GM12872 (cell line): ENCODE results near the gene SUSD3.

Experiments used
- TF ChIP-seq, protein P1 (sequence below): IDR thresholded peaks from 3 replicates; pipeline ENCODE4 v1.5.1; 2011; ENCODE audit warnings: low read depth, mild to moderate bottlenecking, low read length, moderate library complexity; ENCODE audit not compliant: insufficient read depth

Gene SUSD3

GRCh38 chr9:93123561-93124283 lies 65.2 kb downstream of the SUSD3 start:
- TF ChIP-seq, protein P1, sequence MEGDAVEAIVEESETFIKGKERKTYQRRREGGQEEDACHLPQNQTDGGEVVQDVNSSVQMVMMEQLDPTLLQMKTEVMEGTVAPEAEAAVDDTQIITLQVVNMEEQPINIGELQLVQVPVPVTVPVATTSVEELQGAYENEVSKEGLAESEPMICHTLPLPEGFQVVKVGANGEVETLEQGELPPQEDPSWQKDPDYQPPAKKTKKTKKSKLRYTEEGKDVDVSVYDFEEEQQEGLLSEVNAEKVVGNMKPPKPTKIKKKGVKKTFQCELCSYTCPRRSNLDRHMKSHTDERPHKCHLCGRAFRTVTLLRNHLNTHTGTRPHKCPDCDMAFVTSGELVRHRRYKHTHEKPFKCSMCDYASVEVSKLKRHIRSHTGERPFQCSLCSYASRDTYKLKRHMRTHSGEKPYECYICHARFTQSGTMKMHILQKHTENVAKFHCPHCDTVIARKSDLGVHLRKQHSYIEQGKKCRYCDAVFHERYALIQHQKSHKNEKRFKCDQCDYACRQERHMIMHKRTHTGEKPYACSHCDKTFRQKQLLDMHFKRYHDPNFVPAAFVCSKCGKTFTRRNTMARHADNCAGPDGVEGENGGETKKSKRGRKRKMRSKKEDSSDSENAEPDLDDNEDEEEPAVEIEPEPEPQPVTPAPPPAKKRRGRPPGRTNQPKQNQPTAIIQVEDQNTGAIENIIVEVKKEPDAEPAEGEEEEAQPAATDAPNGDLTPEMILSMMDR, result no peak

DNA sequence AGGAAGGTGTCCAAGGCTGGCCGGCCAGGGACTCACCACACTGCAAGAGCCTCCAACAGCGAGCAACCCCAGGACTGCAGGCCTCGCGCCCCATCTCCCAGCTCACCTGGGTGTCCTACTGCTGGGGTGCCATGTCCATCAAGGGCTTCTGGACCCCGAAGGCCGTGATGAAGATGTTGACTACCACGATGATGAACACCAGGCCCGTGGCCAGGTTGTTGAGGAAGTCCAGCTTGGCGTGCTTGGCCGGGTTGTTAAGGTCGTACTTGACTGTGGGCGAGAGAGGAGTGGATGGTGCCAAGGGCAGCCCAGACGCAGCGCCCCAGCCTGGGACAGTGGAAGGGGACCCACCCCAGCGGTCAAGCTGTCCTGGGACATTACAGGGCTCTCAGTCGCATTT lies 66.3 kb downstream of the SUSD3 start:
- TF ChIP-seq, protein P1, result no peak

- TF ChIP-seq, protein P1, result no peak
These were observed 66.9 kb downstream of the SUSD3 start for GRCh38 chr9:93125331-93125894.

DNA sequence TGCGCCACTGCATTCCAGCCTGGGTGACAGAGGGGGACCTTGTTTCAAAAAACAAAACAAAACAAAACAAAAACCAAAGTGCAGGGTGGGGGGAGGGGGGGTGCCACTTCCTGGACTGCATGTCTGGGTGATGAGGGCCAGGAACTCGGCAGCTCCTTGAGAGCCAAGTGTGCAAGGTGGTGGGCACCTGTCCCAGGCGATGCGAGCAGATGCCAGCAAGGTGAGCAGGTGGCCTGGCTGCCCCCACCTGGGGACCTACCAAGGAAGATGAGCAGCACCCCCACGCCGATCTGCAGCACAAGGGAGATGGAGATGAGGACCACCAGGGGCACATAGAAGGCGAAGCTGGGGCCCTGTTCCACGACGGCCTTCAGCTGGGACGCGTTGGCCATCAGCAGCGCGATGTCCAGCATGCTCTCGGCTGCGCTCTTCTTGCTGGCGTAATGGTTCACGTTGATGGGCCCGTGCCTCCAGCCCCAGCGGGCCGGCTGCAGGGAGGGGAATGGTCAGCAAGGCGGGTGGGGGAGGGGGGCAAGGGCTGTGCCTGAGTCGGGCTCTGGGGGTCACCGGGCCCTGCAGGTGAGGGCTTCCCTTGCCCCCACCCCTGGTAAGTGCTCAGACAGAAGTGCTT lies 67.8 kb downstream of the SUSD3 start:
- TF ChIP-seq, protein P1, result no peak

DNA sequence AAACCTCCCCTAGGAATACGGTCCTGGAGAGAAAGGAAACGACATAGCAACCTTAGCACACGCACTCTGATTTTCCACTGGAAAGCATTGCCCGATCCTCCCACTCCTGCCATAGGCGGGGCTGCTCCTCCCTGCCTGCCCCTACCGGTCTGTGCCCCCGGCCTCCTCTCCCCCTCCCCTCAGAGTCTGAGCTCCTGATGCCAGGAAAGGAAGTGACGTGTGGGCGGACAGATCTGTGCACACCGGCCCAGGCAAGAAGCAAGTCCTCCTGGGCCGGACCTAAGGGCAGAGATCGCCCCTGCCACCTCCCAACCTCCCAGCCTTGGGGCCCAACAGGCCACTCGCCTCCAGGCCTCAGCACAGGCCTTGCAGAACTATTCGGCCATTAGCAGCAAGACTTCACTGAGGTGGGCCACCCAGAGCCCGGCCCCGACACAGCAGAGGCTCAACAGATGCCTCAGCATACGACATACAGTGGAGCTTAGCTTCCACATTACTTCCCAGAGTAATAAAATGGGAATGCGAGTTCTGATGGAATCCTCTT lies 68.4 kb downstream of the SUSD3 start:
- TF ChIP-seq, protein P1, result no peak

- TF ChIP-seq, protein P1, result no peak
These were observed 69.0 kb downstream of the SUSD3 start for GRCh38 chr9:93127395-93127911.

- TF ChIP-seq, protein P1, result no peak
These were observed 69.7 kb downstream of the SUSD3 start for GRCh38 chr9:93128011-93128714.
